ENCODE results near the gene VWA3B. TPM values are rescaled to one million over a fixed set of nuclear protein-coding genes. Genes with fewer than 3 reads are reported as not detected.
A peak's percentile ranks its signal among the peaks of the same experiment; 100 is the strongest.
"Not testable (repeated sequence)": the region's sequence is repeated elsewhere in the genome, so short reads cannot be mapped to it uniquely, and the experiment has no call there.

The VWA3B gene
- total RNA-seq, 2 donors from 2014 or later: 0.78 TPM; not detected in 1

DNA sequence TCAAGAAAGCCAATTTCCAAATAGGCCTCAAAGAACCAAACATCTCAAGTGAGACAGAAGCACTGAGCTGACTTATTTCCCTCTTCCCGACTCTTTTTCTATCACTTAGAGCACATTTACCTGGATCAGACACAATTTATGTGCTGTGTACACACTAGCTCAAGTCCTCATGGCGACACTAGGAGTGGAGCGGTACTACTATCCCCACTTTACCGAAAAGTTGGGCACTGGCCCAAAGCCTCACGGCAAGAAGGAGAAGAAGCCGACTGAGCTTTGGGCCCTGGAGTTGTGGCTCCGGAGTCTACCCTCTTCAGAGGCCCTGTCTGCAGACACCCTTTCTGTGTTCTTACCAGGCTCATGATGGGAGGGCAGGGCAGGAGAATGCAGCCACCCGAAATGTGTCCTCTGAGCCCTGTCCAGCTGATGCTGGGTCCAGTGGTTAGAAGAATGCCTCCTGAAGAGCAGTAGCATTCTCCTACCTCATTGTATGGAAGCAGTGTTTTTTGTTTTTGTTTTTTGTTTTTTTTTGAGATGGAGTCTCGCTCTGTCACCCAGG, 167.6 kb downstream of the VWA3B start:
- ATAC-seq (no peak), DNase-seq (no peak)
- intact Hi-C loops (cut with DNase I): no loop called here
- no peaks in the 10 kb centered on the region for H3K4me1 ChIP-seq
- TF ChIP-seq, protein P1, sequence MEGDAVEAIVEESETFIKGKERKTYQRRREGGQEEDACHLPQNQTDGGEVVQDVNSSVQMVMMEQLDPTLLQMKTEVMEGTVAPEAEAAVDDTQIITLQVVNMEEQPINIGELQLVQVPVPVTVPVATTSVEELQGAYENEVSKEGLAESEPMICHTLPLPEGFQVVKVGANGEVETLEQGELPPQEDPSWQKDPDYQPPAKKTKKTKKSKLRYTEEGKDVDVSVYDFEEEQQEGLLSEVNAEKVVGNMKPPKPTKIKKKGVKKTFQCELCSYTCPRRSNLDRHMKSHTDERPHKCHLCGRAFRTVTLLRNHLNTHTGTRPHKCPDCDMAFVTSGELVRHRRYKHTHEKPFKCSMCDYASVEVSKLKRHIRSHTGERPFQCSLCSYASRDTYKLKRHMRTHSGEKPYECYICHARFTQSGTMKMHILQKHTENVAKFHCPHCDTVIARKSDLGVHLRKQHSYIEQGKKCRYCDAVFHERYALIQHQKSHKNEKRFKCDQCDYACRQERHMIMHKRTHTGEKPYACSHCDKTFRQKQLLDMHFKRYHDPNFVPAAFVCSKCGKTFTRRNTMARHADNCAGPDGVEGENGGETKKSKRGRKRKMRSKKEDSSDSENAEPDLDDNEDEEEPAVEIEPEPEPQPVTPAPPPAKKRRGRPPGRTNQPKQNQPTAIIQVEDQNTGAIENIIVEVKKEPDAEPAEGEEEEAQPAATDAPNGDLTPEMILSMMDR (IDR thresholded peaks at IDR 0.05): no peak
- no peak for TF ChIP-seq POLR2A (IDR thresholded peaks at IDR 0.05)
- no peak overlapping the region for H3K4me3 ChIP-seq
- no peak overlapping the region for H3K27ac ChIP-seq
- H3K27me3 ChIP-seq: no peaks in the 10 kb centered on the region
- H3K9me3 ChIP-seq: no peaks in the 10 kb centered on the region
- no peaks in the 10 kb centered on the region for H3K36me3 ChIP-seq (replicated peaks in 1 of 2; ENCODE audit: insufficient read depth in 1 of 2, low read depth in 2 of 2)
- WGBS, 2 donors: 86 to 92% methylated on average over 9 of the region's 9 CpGs

DNA sequence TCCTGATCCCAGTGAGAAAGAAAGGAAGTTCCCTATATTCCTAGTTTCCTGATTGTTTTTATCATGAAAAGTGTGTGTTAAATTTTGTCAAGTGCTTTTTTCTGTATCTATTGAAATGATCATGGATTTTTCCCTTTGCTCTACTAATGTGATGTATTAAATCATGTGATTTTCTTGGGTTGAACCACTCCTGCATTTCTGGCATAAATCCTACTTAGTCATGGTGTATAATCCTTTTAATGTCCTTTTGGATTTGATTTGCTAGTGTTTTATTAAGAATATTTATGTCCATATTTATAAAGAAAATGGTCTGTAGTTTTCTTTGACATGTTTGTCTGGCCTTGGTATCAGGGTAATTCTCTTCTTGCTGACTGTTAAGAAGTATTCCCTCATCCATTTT, 171.9 kb downstream of the VWA3B start:
- H3K4me3 ChIP-seq: no peak overlapping the region
- H3K36me3 ChIP-seq (replicated peaks in 1 of 2; ENCODE audit: insufficient read depth in 1 of 2, low read depth in 2 of 2): no peaks in the 10 kb centered on the region
- H3K4me1 ChIP-seq: no peaks in the 10 kb centered on the region
- no peaks in the 10 kb centered on the region for H3K9me3 ChIP-seq
- H3K27ac ChIP-seq: no peak overlapping the region
- H3K27me3 ChIP-seq: no peaks in the 10 kb centered on the region
- ATAC-seq (no peak), DNase-seq (no peak)
- intact Hi-C loops (cut with DNase I): no loop called here
- no peak for TF ChIP-seq POLR2A (IDR thresholded peaks at IDR 0.05)
- TF ChIP-seq, protein P1 (IDR thresholded peaks at IDR 0.05): no peak

DNA sequence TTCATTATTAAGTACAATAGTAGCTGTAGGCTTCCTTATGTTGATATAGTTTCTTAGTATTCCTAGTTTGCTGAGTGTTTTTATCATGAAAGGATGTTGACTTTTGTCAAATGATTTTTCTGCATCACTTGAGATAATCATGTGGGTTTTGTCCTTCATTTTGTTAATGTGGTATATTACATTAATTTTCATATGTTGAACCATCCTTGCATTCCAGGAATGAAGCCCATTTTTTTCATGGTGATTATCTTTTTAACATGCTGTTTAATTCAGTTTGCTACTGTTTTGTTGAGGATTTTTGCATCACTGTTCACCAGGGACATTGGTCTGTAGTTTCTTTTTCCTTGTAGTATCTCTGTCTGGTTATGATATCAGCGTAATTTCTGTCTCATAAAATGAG, 176.4 kb downstream of the VWA3B start:
- H3K9me3 ChIP-seq: no peaks in the 10 kb centered on the region
- no peaks in the 10 kb centered on the region for H3K27me3 ChIP-seq
- ATAC-seq (no peak), DNase-seq (no peak)
- no peak overlapping the region for H3K27ac ChIP-seq
- H3K36me3 ChIP-seq (replicated peaks in 1 of 2; ENCODE audit: insufficient read depth in 1 of 2, low read depth in 2 of 2): no peaks in the 10 kb centered on the region
- 66 to 80% methylated on average over 1 of the region's 1 CpG for WGBS, 2 donors
- no peak overlapping the region for H3K4me3 ChIP-seq
- TF ChIP-seq, protein P1 (IDR thresholded peaks at IDR 0.05): no peak
- TF ChIP-seq POLR2A (IDR thresholded peaks at IDR 0.05): no peak
- intact Hi-C loops (cut with DNase I): no loop called here
- H3K4me1 ChIP-seq: no peaks in the 10 kb centered on the region

DNA sequence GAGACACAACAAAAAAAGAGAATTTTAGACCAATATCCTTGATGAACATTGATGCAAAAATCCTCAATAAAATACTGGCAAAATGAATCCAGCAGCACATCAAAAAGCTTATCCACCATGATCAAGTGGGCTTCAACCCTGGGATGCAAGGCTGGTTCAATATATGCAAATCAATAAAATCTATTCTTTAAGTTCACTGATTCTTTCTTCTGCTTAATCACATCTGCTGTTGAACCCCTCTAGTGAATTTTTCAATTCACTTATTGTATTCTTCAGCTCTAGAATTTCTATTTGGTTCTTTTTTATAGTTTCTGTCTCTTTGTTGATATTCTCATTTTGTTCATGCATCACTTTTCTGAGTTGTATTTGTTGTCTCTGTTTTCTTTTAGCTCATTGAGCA, 181.3 kb downstream of the VWA3B start:
- H3K27me3 ChIP-seq; H3K36me3 ChIP-seq (replicated peaks in 1 of 2; ENCODE audit: insufficient read depth in 1 of 2, low read depth in 2 of 2); H3K4me3 ChIP-seq; H3K4me1 ChIP-seq; ATAC-seq; H3K27ac ChIP-seq; DNase-seq; H3K9me3 ChIP-seq; intact Hi-C loops (cut with DNase I): not testable (repeated sequence)

DNA sequence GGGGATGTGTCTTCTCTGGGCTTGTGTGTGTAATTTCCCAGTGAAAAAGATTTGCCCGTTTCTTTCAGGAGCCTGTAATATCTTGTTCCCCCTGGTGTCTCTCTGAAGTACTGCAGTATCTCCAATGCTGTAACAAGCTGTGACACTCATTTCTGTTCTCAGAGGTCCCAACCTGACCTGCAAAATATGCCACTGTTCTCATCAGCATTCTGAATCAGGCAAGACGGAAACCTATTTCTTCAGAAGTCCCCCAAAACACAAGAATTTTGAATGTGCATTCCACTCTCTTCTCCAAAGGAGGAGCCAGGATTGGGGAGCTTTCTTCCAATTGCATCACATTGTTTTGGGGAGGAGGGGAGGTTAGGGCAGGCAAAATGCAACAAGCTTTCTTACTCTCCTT, 182.3 kb downstream of the VWA3B start:
- Histone ChIP-seq H3K27ac (no peak overlapping the region), H3K27me3 (no peaks in the 10 kb centered on the region), H3K4me3 (no peak overlapping the region), H3K4me1 (no peaks in the 10 kb centered on the region), H3K36me3 (replicated peaks in 1 of 2; ENCODE audit: insufficient read depth in 1 of 2, low read depth in 2 of 2) (no peaks in the 10 kb centered on the region), H3K9me3 (no peaks in the 10 kb centered on the region)
- WGBS, 2 donors: 4 to 10% methylated on average over 2 of the region's 2 CpGs
- intact Hi-C loops (cut with DNase I): no loop called here
- ATAC-seq: peak; percentile 47
- TF ChIP-seq POLR2A (IDR thresholded peaks at IDR 0.05): no peak
- TF ChIP-seq, protein P1 (IDR thresholded peaks at IDR 0.05): peak in 6 of 7 experiments; percentile 68 to 82 (median 79)
- DNase-seq: peak; percentile 19 to 51 (median 26)

Measured in body of pancreas (tissue), 4 donors.